Ovary (tissue), 3 donors: ENCODE measurements around the gene CARTPT.

Source experiments
- EP300 ChIP-seq: sonication (generic); formaldehyde crosslinking; IDR thresholded peaks from one replicate; pipeline ENCODE4 v1.6.1; 2017; ENCODE audit warnings: antibody characterized with exemption
- POLR2A ChIP-seq: fragments of 450-650 bp; IDR thresholded peaks from one replicate; pipeline ENCODE4 v1.6.1; 2017; ENCODE audit warnings: antibody characterized with exemption, mild to moderate bottlenecking, moderate library complexity
- TF ChIP-seq, protein P1 (sequence below), 3 donors: fragments of 450-650 bp in 2 of 3; fragments of 200-600 bp in 1 of 3; IDR thresholded peaks; one replicate each; pipeline versions ENCODE4 v1.5.1 to v1.8.0; 2016 to 2022; ENCODE audit warnings: antibody characterized with exemption in 3 of 3, mild to moderate bottlenecking in 1 of 3
- donor health status: DM: no; HTN: no; CAD: no.

DNA sequence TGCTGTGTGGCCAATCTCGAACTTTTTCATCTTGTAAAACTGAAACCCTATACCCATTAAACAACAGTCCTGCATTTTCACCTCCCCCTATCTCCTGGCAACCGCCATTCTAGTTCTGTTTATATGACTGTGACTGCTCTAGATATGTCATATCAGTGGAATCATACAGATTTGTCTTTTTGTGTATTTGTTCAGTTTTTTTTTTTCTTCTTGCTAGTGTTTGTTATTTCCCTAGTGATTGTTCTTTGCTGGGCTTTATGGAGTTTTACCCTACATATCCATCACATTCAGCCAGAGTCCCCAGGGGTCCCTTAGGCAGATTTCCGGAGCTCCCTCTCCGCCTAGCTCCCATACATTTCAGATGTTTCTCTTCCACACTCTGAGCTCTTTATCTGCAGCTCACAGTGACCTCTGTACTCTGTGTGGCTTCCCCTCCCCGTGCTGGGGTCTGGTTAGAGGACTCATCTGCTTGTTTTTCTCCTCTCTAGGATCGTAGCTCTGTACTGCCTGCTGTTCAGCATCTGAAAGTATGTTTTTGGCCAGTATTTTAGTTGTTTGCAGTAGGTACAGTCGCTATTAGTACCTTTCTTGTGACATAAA is 25.1 kb upstream of the CARTPT start:
- TF ChIP-seq, protein P1, sequence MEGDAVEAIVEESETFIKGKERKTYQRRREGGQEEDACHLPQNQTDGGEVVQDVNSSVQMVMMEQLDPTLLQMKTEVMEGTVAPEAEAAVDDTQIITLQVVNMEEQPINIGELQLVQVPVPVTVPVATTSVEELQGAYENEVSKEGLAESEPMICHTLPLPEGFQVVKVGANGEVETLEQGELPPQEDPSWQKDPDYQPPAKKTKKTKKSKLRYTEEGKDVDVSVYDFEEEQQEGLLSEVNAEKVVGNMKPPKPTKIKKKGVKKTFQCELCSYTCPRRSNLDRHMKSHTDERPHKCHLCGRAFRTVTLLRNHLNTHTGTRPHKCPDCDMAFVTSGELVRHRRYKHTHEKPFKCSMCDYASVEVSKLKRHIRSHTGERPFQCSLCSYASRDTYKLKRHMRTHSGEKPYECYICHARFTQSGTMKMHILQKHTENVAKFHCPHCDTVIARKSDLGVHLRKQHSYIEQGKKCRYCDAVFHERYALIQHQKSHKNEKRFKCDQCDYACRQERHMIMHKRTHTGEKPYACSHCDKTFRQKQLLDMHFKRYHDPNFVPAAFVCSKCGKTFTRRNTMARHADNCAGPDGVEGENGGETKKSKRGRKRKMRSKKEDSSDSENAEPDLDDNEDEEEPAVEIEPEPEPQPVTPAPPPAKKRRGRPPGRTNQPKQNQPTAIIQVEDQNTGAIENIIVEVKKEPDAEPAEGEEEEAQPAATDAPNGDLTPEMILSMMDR (IDR thresholded peaks at IDR 0.05), result no peak
- TF ChIP-seq POLR2A (no peak), EP300 (no peak)
